HepG2 (cell line): ENCODE results near the gene BICDL1. TPM values are rescaled to one million over a fixed set of nuclear protein-coding genes. Genes with fewer than 3 reads are reported as not detected.
A peak's percentile ranks its signal among the peaks of the same experiment; 100 is the strongest.

Source experiments
- ATAC-seq: fragments of 200-7000 bp; cut with Tn5 transposase; 3 replicates; pipeline ENCODE4 v1.9.1; 2020; ENCODE audit warnings: mild to moderate bottlenecking, moderate library complexity
- BruUV-seq: library from RNA; stranded (reverse); fragments of 400-500 nt; replicated peaks from 2 replicates; lab custom pipeline; 2021; lab: Mats Ljungman, UMichigan
- CTCF ChIA-PET: fragments of 300-600 bp; formaldehyde crosslinking; extraction: SDS; loops from one replicate; lab custom pipeline; 2021; ENCODE audit warnings: low total read pairs, inconsistent platforms, low intra/inter-chr PET ratio; lab: Yijun Ruan, JAX
- POLR2A ChIA-PET: fragments of 350-600 bp; sonication (Branson Sonifier 250); formaldehyde crosslinking; loops from one replicate; lab custom pipeline; 2020; ENCODE audit warnings: antibody characterized with exemption, inconsistent platforms; lab: Yijun Ruan, JAX
- DNase-seq: peaks from one replicate; pipeline ENCODE4 v3.0.0-alpha.2; 2015; ENCODE audit warnings: low spot score
- FAIRE-seq: peaks from 3 replicates; lab custom pipeline; 2011; peaks lifted over from hg19 to GRCh38; lab: Jason Lieb, UNC
- H2AFZ ChIP-seq: one replicate; pipeline ENCODE4 v1.6.1; 2011; ENCODE audit warnings: low read length, inconsistent platforms
- H3K27ac ChIP-seq: fragments of 300-600 bp; 3 replicates; pipeline ENCODE4 v1.8.0; 2011; ENCODE audit warnings: mixed run types, mild to moderate bottlenecking, mixed read lengths, low read length, inconsistent platforms; ENCODE audit not compliant: insufficient read depth; ENCODE audit errors: extremely low read length
- H3K27me3 ChIP-seq, 2 experiments: fragments of 200-600 bp in 1 of 2; 2 replicates in 1 of 2; 3 replicates in 1 of 2; pipeline versions ENCODE4 v1.6.0 to v1.8.0; 2011; ENCODE audit warnings: low read length in 2 of 2, mild to moderate bottlenecking in 2 of 2, moderate library complexity in 2 of 2, inconsistent platforms in 1 of 2; ENCODE audit not compliant: insufficient read depth in 2 of 2, control insufficient read depth in 1 of 2
- H3K36me3 ChIP-seq, 2 experiments: fragments of 200-600 bp in 1 of 2; replicated peaks in 1 of 2; 2 replicates in 1 of 2; 3 replicates in 1 of 2; pipeline versions ENCODE4 v1.5.1 to v1.8.0; 2011; ENCODE audit warnings: low read length in 2 of 2, inconsistent platforms in 1 of 2; ENCODE audit not compliant: insufficient read depth in 2 of 2, control insufficient read depth in 1 of 2
- H3K4me1 ChIP-seq: 2 replicates; pipeline ENCODE4 v1.5.1; 2012; ENCODE audit warnings: low read length, inconsistent platforms; ENCODE audit not compliant: insufficient read depth
- H3K4me2 ChIP-seq: 2 replicates; pipeline ENCODE4 v1.6.0; 2011; ENCODE audit warnings: low read depth, low read length, inconsistent platforms
- H3K4me3 ChIP-seq, 3 experiments: fragments of 200-600 bp in 1 of 3; sonication (generic), shearing (Covaris generic) in 1 of 3; replicated peaks in 1 of 3; 2 replicates each; pipeline ENCODE4 v1.5.1; 2011 to 2016; ENCODE audit warnings: low read length in 3 of 3, inconsistent platforms in 2 of 3, low read depth in 2 of 3, mild to moderate bottlenecking in 2 of 3, control low read depth in 1 of 3, mixed read lengths in 1 of 3; ENCODE audit not compliant: insufficient read depth in 1 of 3
- H3K79me2 ChIP-seq: one replicate; pipeline ENCODE4 v1.6.1; 2011; ENCODE audit warnings: low read length, inconsistent platforms; ENCODE audit not compliant: insufficient read depth
- H3K9ac ChIP-seq: 2 replicates; pipeline ENCODE4 v1.6.0; 2011; ENCODE audit warnings: mild to moderate bottlenecking, low read depth, low read length, inconsistent platforms; ENCODE audit not compliant: insufficient read depth
- H3K9me3 ChIP-seq: 2 replicates; pipeline ENCODE4 v1.5.1; 2012; ENCODE audit warnings: mild to moderate bottlenecking, low read length
- H4K20me1 ChIP-seq: 2 replicates; pipeline ENCODE4 v1.6.0; 2011; ENCODE audit warnings: inconsistent platforms, mild to moderate bottlenecking, low read length, moderate library complexity; ENCODE audit not compliant: insufficient read depth
- BRD4 ChIP-seq: sonication (generic); formaldehyde crosslinking; IDR thresholded peaks from 2 replicates; pipeline ENCODE4 v1.4.0; 2020; ENCODE audit warnings: missing genetic modification reagents
- CAMTA2 ChIP-seq: sonication (generic); formaldehyde crosslinking; IDR thresholded peaks from 2 replicates; pipeline ENCODE4 v1.4.0; 2020; ENCODE audit warnings: mild to moderate bottlenecking, missing genetic modification reagents, borderline replicate concordance
- FOXK1 ChIP-seq: sonication (generic); formaldehyde crosslinking; IDR thresholded peaks from 2 replicates; pipeline ENCODE4 v1.4.0; 2020; ENCODE audit warnings: low read depth, missing genetic modification reagents, borderline replicate concordance
- FOXP1 ChIP-seq, 2 experiments: fragments of 450-650 bp in 1 of 2; IDR thresholded peaks; 2 replicates each; pipeline ENCODE4 v1.6.1; 2017 to 2018; ENCODE audit warnings: antibody characterized with exemption in 1 of 2
- HMG20A ChIP-seq: IDR thresholded peaks from 2 replicates; pipeline ENCODE4 v1.6.1; 2016; ENCODE audit warnings: borderline replicate concordance
- KLF9 ChIP-seq: IDR thresholded peaks from 2 replicates; pipeline ENCODE4 v1.6.1; 2016; ENCODE audit warnings: low read depth
- MAFK ChIP-seq, 2 experiments: IDR thresholded peaks in 1 of 2; conservative IDR thresholded peaks in 1 of 2; 2 replicates each; pipeline ENCODE4 v1.6.1; 2011; ENCODE audit warnings: improper control_type of control experiment in 2 of 2, low read length in 2 of 2
- MXI1 ChIP-seq: IDR thresholded peaks from 3 replicates; pipeline ENCODE4 v1.6.1; 2012; ENCODE audit warnings: low read depth, low read length, inconsistent platforms, borderline replicate concordance
- NFE2L2 ChIP-seq: fragments of 150-350 bp; IDR thresholded peaks from 2 replicates; pipeline ENCODE4 v1.6.1; 2014; ENCODE audit warnings: low read length
- RARA ChIP-seq: IDR thresholded peaks from 2 replicates; pipeline ENCODE4 v1.6.1; 2016; ENCODE audit warnings: missing genetic modification reagents, missing compliant biosample characterization
- SAP130 ChIP-seq: IDR thresholded peaks from 2 replicates; pipeline ENCODE4 v1.6.1; 2016; ENCODE audit warnings: low read depth
- SMAD9 ChIP-seq: sonication (generic); formaldehyde crosslinking; IDR thresholded peaks from 2 replicates; pipeline ENCODE4 v1.5.1; 2020; ENCODE audit warnings: mild to moderate bottlenecking, missing genetic modification reagents
- SOX5 ChIP-seq: IDR thresholded peaks from 2 replicates; pipeline ENCODE4 v1.6.1; 2016; ENCODE audit warnings: borderline replicate concordance
- TBX3 ChIP-seq: fragments of 450-650 bp; IDR thresholded peaks from 2 replicates; pipeline ENCODE4 v1.6.1; 2017; ENCODE audit warnings: antibody characterized with exemption, mild to moderate bottlenecking, inconsistent platforms, borderline replicate concordance
- TEAD3 ChIP-seq: optimal IDR thresholded peaks from 2 replicates; pipeline ENCODE3; 2016; ENCODE audit warnings: borderline replicate concordance
- THAP9 ChIP-seq: sonication (generic); formaldehyde crosslinking; IDR thresholded peaks from 2 replicates; pipeline ENCODE4; 2020; ENCODE audit warnings: missing genetic modification reagents, mild to moderate bottlenecking, borderline replicate concordance
- ZFX ChIP-seq: sonication (generic); formaldehyde crosslinking; IDR thresholded peaks from 2 replicates; pipeline ENCODE4 v1.4.0; 2020; ENCODE audit warnings: mild to moderate bottlenecking, low read depth, missing genetic modification reagents, moderate library complexity
- ZNF235 ChIP-seq: sonication (generic); formaldehyde crosslinking; IDR thresholded peaks from 2 replicates; pipeline ENCODE4 v1.8.1; 2023; ENCODE audit warnings: mild to moderate bottlenecking, missing genetic modification reagents, borderline replicate concordance
- ZNF552 ChIP-seq: sonication (generic); formaldehyde crosslinking; IDR thresholded peaks from 2 replicates; pipeline ENCODE4 v1.9.0; 2022; ENCODE audit warnings: missing genetic modification reagents, mild to moderate bottlenecking, borderline replicate concordance
- WGBS: methylation state at CpG from one replicate; pipeline ENCODE4 v1.1.6; 2017; ENCODE audit warnings: low lambda C conversion rate; 5-methylcytosine and 5-hydroxymethylcytosine counted together
- in situ Hi-C: cut with HindIII; loops from 2 replicates; pipeline ENCODE4 v1.10.0; 2017; ENCODE audit warnings: low pct_unique_long_range_greater_than_20kb; ENCODE audit not compliant: extremely low pct_ligation_motif_present
- intact Hi-C: fragments of 100-400 bp; cut with micrococcal nuclease; formaldehyde crosslinking; loops from one replicate; pipeline ENCODE4 v1.10.0; 2022; ENCODE audit not compliant: unreplicated experiment
- polyA plus RNA-seq, 8 experiments: library from polyadenylated mRNA; depleted of rRNA in 3 of 8; stranded (reverse) in 7 of 8; unstranded in 1 of 8; fragments of >200 nt; fragmentation: Illumina TruSeq in 4 of 8; extraction: Trizol in 4 of 8; gene quantifications; 2 replicates each; pipeline versions ENCODE4 v1.2.1 to v1.2.3, GENCODE V29; 2011 to 2016; ENCODE audit warnings: low read depth in 4 of 8, missing spikeins in 1 of 8, mixed read lengths in 1 of 8; ENCODE audit not compliant: insufficient read depth in 1 of 8
- total RNA-seq, 5 experiments: library from RNA; depleted of rRNA; stranded (reverse); fragments of >200 nt; fragmentation: Illumina TruSeq; extraction: Trizol; gene quantifications; 2 replicates each; pipeline ENCODE4 v1.2.3, GENCODE V29; 2016; ENCODE audit warnings: low read depth in 1 of 5

BICDL1 gene
- total and polyA plus RNA-seq, 2 of the 13 experiments (the other 11 are each of a cell fraction or from before 2014, with no cell fraction given), result 3.6 to 9.7 TPM

DNA sequence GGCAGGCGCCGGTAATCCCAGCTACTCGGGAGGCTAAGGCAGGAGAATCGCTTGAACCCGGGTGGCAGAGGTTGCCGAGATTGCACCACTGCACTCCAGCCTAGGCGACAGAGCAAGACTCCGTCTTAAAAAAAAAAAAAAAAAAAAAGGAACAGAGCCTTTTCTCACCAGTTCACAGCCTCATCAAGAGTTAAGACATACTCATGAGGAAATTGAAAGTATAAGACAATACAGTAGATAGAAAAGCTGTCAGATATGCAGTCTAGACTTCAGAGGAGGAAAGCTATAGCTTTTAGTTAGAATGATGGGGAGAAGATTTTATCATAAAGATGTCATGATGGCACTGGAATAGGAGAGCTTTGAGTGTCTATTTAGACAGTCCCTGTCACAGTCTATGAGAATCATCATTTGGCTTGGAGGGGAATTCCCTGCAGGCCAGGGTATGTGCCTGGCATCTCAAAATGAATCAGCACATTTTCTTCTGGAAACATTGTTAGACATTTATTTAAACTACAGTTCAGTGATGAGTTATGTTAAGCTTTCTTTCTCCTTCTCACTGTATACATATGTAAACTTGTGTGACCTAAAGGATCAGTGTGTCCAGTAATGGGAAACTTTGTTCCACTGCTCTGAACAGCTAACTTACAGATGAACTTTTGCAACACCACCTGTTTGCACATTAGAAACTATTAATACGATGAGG lies 130.4 kb downstream of the BICDL1 start:
- CTCF ChIA-PET, result no interaction called here
- H3K27me3 ChIP-seq, result no peaks in the 10 kb centered on the region; a peak in 1 of 5 replicates
- peak overlapping the region; percentile 2; the same call in 1 of the 2 replicates for H3K4me2 ChIP-seq
- no peaks in the 10 kb centered on the region; a peak in 1 of 5 replicates for H3K36me3 ChIP-seq
- peaks cover 30% of the 10 kb centered on the region for H3K79me2 ChIP-seq
- ATAC-seq (no peak; the same call in 2 of the 3 replicates), FAIRE-seq (peak; percentile 73), DNase-seq (peak; percentile 36)
- peaks cover 77% of the 10 kb centered on the region for H3K4me1 ChIP-seq
- POLR2A ChIA-PET, result interaction anchor here (2.6 to 7.5 kb wide), 3 partner anchors 7 to 172 kb away, joined by 11 to 92 read pairs (median 26); partner anchors contain the start of genes RNU4-1, RNU4-2 and RPLP0
- H3K9ac ChIP-seq, result no peak overlapping the region
- 0 out of 2 replicates have a peak, but pooled peaks have one; percentile 25 for TF ChIP-seq FOXK1 (CRISPR knock-in tag)
- peak; percentile 17; the same call in 1 of the 3 replicates for TF ChIP-seq MXI1
- TF ChIP-seq MAFK (conservative IDR thresholded peaks at IDR 0.05 in 1 of 2, IDR thresholded peaks at IDR 0.05 in 1 of 2; ENCODE audit: low read length in 2 of 2), result peak; percentile 39 to 46; a peak in 2 of 4 replicates
- TF ChIP-seq NFE2L2, result peak; percentile 72
- TF ChIP-seq CAMTA2 (CRISPR knock-in tag), result no peak
- TF ChIP-seq TBX3, result no peak
- TF ChIP-seq SAP130 (CRISPR knock-in tag), result peak; percentile 65
- no peak for TF ChIP-seq THAP9 (CRISPR knock-in tag)
- no peak for TF ChIP-seq FOXP1 (IDR thresholded peaks at IDR 0.05)
- TF ChIP-seq FOXP1 (CRISPR knock-in tag; IDR thresholded peaks at IDR 0.05), result peak; percentile 36; the same call in 1 of the 2 replicates
- peak; percentile 13; the same call in 1 of the 2 replicates for TF ChIP-seq HMG20A (CRISPR knock-in tag)
- 0 out of 2 replicates have a peak, but pooled peaks have one; percentile 25 for TF ChIP-seq SOX5
- TF ChIP-seq SMAD9, result no peak
- no peak for TF ChIP-seq ZNF235 (CRISPR knock-in tag)
- no peak for TF ChIP-seq KLF9 (CRISPR knock-in tag)
- peak; percentile 71 for TF ChIP-seq TEAD3 (CRISPR knock-in tag)
- no peak for TF ChIP-seq ZNF552 (CRISPR knock-in tag)
- peak; percentile 39; the same call in 1 of the 2 replicates for TF ChIP-seq RARA (CRISPR knock-in tag)
- no peak for TF ChIP-seq BRD4 (CRISPR knock-in tag)
- 0 out of 2 replicates have a peak, but pooled peaks have one; percentile 17 for TF ChIP-seq ZFX (CRISPR knock-in tag)
- WGBS, result 72% methylated on average over 9 of the region's 9 CpGs
- BruUV-seq, result no TSS peak
- H2AFZ ChIP-seq, result no peak overlapping the region
- H3K27ac ChIP-seq, result peak overlapping the region; percentile 49
- peaks cover 9% of the 10 kb centered on the region for H4K20me1 ChIP-seq
- no peaks in the 10 kb centered on the region for H3K9me3 ChIP-seq
- in situ Hi-C loops, result no loop called here
- intact Hi-C loops, result no loop called here
- H3K4me3 ChIP-seq, result no peak overlapping the region
